Astrocyte of the cerebellum (primary cell): Measurements from ENCODE around the gene RABAC1.

Source experiments
- DNase-seq: peaks from one replicate; pipeline ENCODE4 v3.0.0-alpha.2; 2011; ENCODE audit warnings: low read depth
- H3K4me3 ChIP-seq: 2 replicates; pipeline ENCODE4 v1.5.1; 2011; ENCODE audit warnings: mild to moderate bottlenecking, low read depth, low read length, moderate library complexity
- CTCF ChIP-seq: IDR thresholded peaks from 2 replicates; pipeline ENCODE4 v1.5.1; 2012; ENCODE audit warnings: low read length, low read depth, moderate library complexity, mild to moderate bottlenecking; ENCODE audit errors: missing control alignments
- in situ Hi-C: cut with HindIII; loops from 2 replicates; pipeline ENCODE4 v1.10.0; 2017; ENCODE audit warnings: low sequenced_read_pairs

RABAC1 gene

GRCh38 chr19:41913538-41914423 is 45.3 kb downstream of the RABAC1 start:
- in situ Hi-C loops, result no loop called here
- no peak overlapping the region for H3K4me3 ChIP-seq
- TF ChIP-seq CTCF, result no peak
- DNase-seq, result no peak

- TF ChIP-seq CTCF, result no peak
- no peak overlapping the region for H3K4me3 ChIP-seq
- in situ Hi-C loops, result no loop called here
- DNase-seq, result no peak
These were observed 46.1 kb downstream of the RABAC1 start for GRCh38 chr19:41912899-41913537.

- in situ Hi-C loops, result no loop called here
- TF ChIP-seq CTCF, result no peak
- no peak overlapping the region for H3K4me3 ChIP-seq
- DNase-seq, result no peak
These were observed 47.0 kb downstream of the RABAC1 start for GRCh38 chr19:41911889-41912731.

GRCh38 chr19:41910992-41911888 is 47.9 kb downstream of the RABAC1 start:
- no peak for TF ChIP-seq CTCF

GRCh38 chr19:41910240-41910991 is 48.7 kb downstream of the RABAC1 start:
- in situ Hi-C loops, result no loop called here
- no peak for DNase-seq

More at GRCh38 chr19:41910992-41911888, 47.9 kb downstream of the RABAC1 start:
- no peak for DNase-seq
- no peak overlapping the region for H3K4me3 ChIP-seq
- in situ Hi-C loops, result no loop called here

More at GRCh38 chr19:41910240-41910991, 48.7 kb downstream of the RABAC1 start:
- H3K4me3 ChIP-seq, result no peak overlapping the region
- TF ChIP-seq CTCF, result no peak
